ENCODE results near the gene CNOT11. TPM values are rescaled to one million over a fixed set of nuclear protein-coding genes. Genes with fewer than 3 reads are reported as not detected.

CNOT11 gene
- total and polyA plus RNA-seq, 2 of the 4 experiments (the other 2 are of a cell fraction): 36.4 to 55.8 TPM

GRCh38 chr2:101234169-101234938 lies 18.3 kb upstream of the CNOT11 start:
- H3K23ac ChIP-seq (ENCODE audit: low read depth, low read length): no peak overlapping the region
- ATAC-seq (ENCODE audit: low read depth): no peak
- no TSS peak for BruUV-seq (replicated peaks)
- H3K9ac ChIP-seq (ENCODE audit: low read depth, low read length): no peak overlapping the region
- H3K4me2 ChIP-seq (ENCODE audit: low read depth, low read length): no peak overlapping the region
- no peak overlapping the region for H3K18ac ChIP-seq (ENCODE audit: low read depth, low read length)
- POLR2A ChIA-PET (ENCODE audit: unreplicated experiment): no interaction called here
- H3K9me1 ChIP-seq (ENCODE audit: insufficient read depth, low read length): peaks cover 2% of the 10 kb centered on the region; the same call in 1 of the 2 replicates
- no peaks in the 10 kb centered on the region for H3K36me3 ChIP-seq (ENCODE audit: control insufficient read depth, insufficient read depth, low read length)
- H3K14ac ChIP-seq (replicated peaks; ENCODE audit: low read depth, low read length): no peak overlapping the region
- no peak overlapping the region for H4K91ac ChIP-seq (ENCODE audit: insufficient read depth, low read depth, low read length)
- no peaks in the 10 kb centered on the region for H4K20me1 ChIP-seq (ENCODE audit: insufficient read depth, low read length)
- H4K5ac ChIP-seq (ENCODE audit: low read depth, low read length): no peak overlapping the region
- no peak overlapping the region for H2BK5ac ChIP-seq (ENCODE audit: low read depth, low read length, poor library complexity, severe bottlenecking)
- no peaks in the 10 kb centered on the region for H3K79me1 ChIP-seq (ENCODE audit: low read depth in 1 of 2, low read length in 2 of 2)
- intact Hi-C loops (cut with micrococcal nuclease) (no loop called here), dilution Hi-C loops (cut with HindIII; ENCODE audit: low sequenced_read_pairs, unreplicated experiment) (no loop called here), in situ Hi-C loops (cut with MboI; ENCODE audit: low sequenced_read_pairs) (no loop called here)
- no peak overlapping the region for H3K4ac ChIP-seq (ENCODE audit: low read depth, low read length)
- CTCF ChIA-PET: interaction anchor here (0.7 kb wide), 1 partner anchor 116 kb away, joined by 3 read pairs; no protein-coding TSS in a partner anchor
- no peak overlapping the region for H4K8ac ChIP-seq (ENCODE audit: low read depth in 2 of 2, low read length in 2 of 2)
- no peak overlapping the region for H2BK20ac ChIP-seq (ENCODE audit: low read depth, low read length)
- no peak overlapping the region for H3K4me3 ChIP-seq (ENCODE audit: insufficient read depth, low read depth, low read length)
- WGBS, 2 experiments (ENCODE audit: extremely low coverage in 2 of 2, insufficient read length in 1 of 2): 60% methylated on average over 1 of the region's 12 CpGs; no CpG with 5 or more reads in 1 of the 2 experiments
- no peaks in the 10 kb centered on the region for H3K9me3 ChIP-seq (ENCODE audit: control insufficient read depth, insufficient read depth, low read length)
- H3K4me1 ChIP-seq (ENCODE audit: control insufficient read depth, insufficient read depth, low read length): peaks cover 2% of the 10 kb centered on the region
- H2AK5ac ChIP-seq (ENCODE audit: low read depth, low read length): no peak overlapping the region
- H3K56ac ChIP-seq (ENCODE audit: extremely low read depth, insufficient read depth, low read length): no peak overlapping the region
- H2AFZ ChIP-seq (replicated peaks; ENCODE audit: low read length, poor library complexity): no peak overlapping the region
- H2AK9ac ChIP-seq (replicated peaks; ENCODE audit: low read depth, low read length, poor library complexity): no peak overlapping the region
- no peak overlapping the region for H3K27ac ChIP-seq (ENCODE audit: insufficient read depth, low read length)
- no peak for DNase-seq
- no peaks in the 10 kb centered on the region; the same call in 1 of the 2 replicates for H3K27me3 ChIP-seq (ENCODE audit: control insufficient read depth, insufficient read depth, low read length)
- no peak overlapping the region for H2BK15ac ChIP-seq (ENCODE audit: low read depth, low read length)
- no peak overlapping the region for H2BK120ac ChIP-seq (ENCODE audit: low read depth, low read length)
- no peak for TF ChIP-seq MAZ (IDR thresholded peaks at IDR 0.05; ENCODE audit: borderline replicate concordance, low read depth, low read length)
- no peak for TF ChIP-seq RAD21 (IDR thresholded peaks at IDR 0.05; ENCODE audit: low read length)
- TF ChIP-seq SMC3 (IDR thresholded peaks at IDR 0.05; ENCODE audit: low read depth, low read length): no peak
- no peak for TF ChIP-seq FOS (IDR thresholded peaks at IDR 0.05; ENCODE audit: low read depth, low read length)
- TF ChIP-seq NFE2L2 (IDR thresholded peaks at IDR 0.05; ENCODE audit: low read depth, low read length): no peak
- no peak for TF ChIP-seq RCOR1 (IDR thresholded peaks at IDR 0.05; ENCODE audit: insufficient replicate concordance, low read length)
- no peak for TF ChIP-seq CTCF (conservative IDR thresholded peaks at IDR 0.05; ENCODE audit: low read depth, low read length)
- TF ChIP-seq MAFK (IDR thresholded peaks at IDR 0.05; ENCODE audit: low read depth, low read length): no peak
- TF ChIP-seq POLR2A (IDR thresholded peaks at IDR 0.05; ENCODE audit: low read depth, low read length): no peak
- TF ChIP-seq USF2 (IDR thresholded peaks at IDR 0.05; ENCODE audit: low read depth, low read length): no peak
- no peak for TF ChIP-seq CHD1 (IDR thresholded peaks at IDR 0.05; ENCODE audit: low read depth, low read length)
- no peak for TF ChIP-seq CEBPB (IDR thresholded peaks at IDR 0.05; ENCODE audit: low read depth, low read length)
- TF ChIP-seq MXI1 (IDR thresholded peaks at IDR 0.05; ENCODE audit: borderline replicate concordance, low read depth, low read length): no peak
- no peak for TF ChIP-seq RFX5 (IDR thresholded peaks at IDR 0.05; ENCODE audit: low read depth, low read length)
- no peak for TF ChIP-seq BHLHE40 (IDR thresholded peaks at IDR 0.05; ENCODE audit: low read depth, low read length)
